Stimulated activated CD8-positive, alpha-beta memory T cell treated with anti-CD3 and anti-CD28 coated beads, Interleukin-2, amount 100 ng/mL, for 1 hour (primary cell): ENCODE data around the gene MOSPD3.
"Not testable (repeated sequence)": the region's sequence is repeated elsewhere in the genome, so short reads cannot be mapped to it uniquely, and the experiment has no call there.

Experiments
- DNase-seq, 2 donors: peaks; one replicate each; pipeline ENCODE4 v3.0.0-alpha.2; 2020; ENCODE audit warnings: low read depth in 2 of 2

The MOSPD3 gene, protein sequence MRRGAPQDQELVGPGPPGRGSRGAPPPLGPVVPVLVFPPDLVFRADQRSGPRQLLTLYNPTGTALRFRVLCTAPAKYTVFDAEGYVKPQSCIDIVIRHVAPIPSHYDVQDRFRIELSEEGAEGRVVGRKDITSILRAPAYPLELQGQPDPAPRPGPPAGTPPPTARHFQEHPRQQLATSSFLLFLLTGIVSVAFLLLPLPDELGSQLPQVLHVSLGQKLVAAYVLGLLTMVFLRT

DNA sequence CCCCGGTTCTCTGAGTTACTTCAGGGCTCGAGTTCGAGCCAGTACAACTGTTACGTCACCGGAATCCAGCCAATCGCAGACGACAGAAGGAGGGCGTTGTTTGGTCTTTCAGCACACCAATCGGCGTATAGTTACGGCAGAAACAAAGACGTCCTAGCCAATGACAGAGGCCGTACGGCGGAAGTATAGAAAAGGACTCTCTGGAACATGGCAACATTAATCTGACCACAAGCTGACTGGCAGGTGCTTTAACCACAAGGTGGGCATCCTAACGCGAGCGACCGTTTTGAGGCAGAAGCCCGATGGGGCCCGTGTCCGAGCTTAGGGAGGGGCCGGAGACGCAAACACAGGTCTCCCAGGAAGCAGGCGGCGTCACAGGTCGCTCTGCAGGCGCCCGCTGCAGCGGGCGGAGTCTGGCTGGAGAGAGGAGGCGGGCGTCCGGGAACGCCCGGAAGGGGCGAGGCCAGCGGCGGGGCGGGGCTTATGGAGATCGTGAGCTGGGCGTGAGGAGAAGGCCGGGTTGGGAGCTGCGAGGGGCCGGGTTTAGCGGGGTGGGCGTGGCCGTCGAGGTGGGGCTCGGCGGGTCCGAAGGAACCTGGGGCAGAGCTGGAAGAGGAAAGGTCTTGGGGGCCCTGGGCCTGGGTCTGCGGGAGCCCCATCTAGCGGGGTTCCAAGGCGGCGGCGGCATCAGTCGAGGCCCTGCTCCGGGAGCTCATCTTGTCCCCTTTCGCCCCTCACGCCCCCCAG, at the start of gene MOSPD3:
Gene MOSPD3, plus strand, starts transcription at position 558 of the 747 bp plus-strand sequence. CDS start 252 bp downstream, outside the sequence.
- peak; percentile 94 to 97 for DNase-seq

DNA sequence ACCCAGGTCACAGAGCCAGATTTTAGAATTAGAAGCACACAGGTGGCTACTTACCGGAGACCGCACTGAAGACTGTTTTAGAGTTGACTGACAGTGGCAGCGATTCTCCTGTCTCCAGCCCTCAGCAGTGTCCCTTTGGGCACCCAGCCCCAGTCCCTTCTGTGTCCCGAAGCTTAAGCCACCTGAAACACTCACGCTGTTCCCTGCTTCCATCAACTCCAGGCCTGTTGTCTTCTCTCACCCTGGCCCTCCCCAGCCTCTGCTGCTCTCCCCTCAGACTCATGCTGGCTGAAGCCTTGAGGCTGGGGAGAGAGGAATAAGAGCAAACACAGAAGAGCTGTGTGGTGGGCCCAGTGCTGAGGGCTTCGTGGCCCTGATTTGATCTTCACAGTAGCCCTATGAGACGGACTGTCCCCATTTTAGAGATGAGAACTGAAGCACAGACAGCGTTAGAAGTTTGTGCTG, 49.2 kb upstream of the MOSPD3 start:
- DNase-seq: no peak

DNA sequence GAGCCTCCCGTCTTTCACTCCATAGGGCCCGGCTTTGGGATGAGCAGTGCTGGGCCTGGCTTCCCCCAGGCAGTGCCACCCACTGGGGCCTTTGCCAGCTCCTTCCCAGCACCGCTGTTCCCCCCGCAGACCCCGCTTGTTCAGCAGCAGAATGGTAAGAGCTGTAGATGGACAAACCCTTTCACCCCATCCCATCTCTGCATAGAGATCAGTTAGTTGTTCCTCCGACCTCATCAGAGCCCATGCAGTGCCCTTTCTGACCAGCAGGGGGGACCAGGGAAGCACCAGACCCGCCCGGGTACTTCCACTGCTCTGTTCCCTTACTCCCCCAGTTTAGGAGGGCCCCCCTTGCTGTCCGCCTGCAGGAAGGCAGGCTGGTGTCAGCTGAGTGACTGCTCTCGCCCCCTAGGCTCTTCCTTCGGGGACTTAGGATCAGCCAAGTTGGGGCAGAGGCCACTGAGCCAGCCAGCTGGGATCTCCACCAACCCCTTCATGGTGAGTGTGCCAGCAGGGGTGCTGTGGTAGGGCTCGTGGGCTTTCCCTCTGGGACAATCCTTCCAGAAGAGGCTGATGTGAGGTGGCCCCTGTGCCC, 48.4 kb upstream of the MOSPD3 start:
- DNase-seq: peak; percentile 71 to 77

DNA sequence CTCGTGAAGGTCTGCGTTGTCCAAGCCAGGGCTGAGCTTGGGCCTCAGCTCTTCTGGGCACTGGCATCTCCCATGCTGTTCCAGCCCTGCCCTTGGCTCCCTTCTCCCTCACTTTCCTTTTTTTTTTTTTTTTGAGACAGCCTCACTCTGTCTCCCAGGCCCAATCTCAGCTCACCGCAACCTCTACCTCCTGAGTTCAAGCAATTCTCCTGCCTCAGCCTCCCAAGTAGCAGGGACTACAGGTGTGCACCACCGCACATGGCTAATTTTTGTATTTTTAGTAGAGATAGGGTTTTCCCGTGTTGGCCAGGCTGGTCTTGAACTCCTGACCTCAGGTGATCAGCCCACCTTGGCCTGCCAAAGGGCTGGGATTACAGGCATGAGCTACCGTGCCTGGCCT, 47.9 kb upstream of the MOSPD3 start:
- not testable (repeated sequence) for DNase-seq

DNA sequence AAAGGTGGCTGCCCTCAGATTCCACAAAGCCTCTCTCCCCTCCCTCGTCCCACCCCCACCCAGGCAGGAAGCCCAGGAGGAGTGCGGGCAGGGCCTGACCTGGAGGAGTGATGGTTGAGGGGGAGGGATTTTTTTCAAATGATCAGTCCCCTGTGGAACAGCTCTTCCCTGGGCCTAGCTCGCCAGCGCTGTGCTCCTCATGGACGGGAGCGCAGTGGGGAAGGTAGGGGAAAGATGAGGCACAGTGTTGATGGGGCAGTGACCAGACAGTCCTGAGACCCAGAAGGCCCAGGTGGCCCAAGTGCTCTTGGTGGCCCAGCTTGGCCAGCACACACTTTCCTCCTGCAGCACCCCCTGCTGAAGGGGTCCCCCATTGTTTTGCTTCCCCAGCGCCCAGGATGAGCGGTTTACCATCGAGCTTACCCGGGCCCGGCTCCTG, 47.2 kb upstream of the MOSPD3 start:
- no peak for DNase-seq

DNA sequence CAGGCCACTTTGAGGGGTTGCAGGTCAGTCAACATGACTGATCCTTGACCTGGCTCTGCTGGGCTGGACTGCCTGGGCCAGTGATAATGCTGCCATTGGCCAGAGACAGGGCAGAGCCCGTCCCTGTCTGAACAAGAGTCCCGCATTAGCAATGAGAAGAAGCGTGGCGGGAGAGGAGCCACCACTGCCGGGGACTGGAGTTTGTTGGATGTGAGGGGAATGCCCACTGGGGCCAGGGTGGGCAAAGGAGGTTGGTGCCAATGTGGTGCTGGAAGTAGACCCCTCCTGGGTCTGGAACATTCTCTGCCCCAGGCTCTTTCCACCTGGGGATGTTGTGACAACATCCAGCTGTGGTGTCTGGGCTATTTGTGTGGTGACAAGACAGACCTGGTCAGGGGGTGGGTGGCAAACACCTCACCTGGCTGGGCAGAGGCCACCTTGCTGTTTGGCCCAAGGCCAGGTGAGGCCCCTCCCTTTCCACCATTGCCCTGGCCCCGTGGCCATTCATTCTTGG, 46.3 kb upstream of the MOSPD3 start:
- DNase-seq: no peak

DNA sequence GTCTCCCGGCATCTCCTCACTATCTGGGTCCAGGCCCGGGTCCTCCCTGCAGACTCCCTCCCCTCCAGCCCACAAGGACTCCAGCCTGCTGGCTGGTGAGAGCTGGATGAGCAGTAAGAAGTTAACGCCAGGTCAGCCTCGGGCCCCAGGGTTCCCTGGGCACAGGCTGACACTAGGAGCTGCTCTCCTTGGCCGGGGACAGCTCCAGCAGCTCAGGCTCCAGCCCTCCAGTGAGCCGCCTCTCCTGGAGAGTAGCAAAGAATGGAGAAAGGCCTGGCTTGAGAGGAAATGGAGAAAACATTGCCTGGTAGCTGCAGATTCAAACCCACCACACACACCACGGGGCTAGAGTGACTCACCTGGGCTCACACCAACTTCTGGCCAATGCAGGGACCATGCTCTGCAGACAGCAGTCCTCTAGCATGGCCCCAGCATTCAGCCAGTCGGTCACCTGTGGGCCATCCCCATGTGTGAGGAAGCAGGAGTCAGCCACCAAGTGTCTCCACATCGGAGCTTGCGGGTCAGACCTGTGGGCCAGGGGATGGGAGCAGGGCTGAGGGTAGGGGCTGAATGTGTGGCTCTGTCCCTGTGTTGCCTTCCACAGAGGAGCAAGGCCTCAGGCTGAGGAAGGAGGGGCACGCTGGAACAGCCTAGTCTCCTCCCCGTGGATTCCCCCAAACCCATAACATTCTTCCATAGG, 45.2 kb upstream of the MOSPD3 start:
- DNase-seq: no peak

DNA sequence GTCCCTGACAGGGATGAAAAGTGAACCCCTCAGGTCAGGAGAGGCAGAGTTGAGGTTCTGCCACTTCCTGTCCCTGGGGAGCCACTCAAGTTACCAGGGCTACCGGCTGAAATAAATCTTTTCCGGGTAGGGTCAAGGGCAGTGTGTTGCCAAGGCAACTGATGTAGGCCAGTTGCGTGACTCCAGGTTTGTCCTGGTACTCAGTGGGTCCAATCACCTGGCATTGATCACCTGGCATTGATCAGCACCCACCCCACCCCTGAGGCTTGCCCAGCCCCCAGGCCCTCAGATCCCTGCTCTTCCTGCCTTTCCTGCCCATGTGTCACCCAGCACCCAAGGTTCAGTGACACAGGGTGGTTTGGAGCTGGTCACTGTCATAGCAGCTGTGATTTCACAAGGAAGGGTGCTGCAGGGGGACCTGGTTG, 44.6 kb upstream of the MOSPD3 start:
- DNase-seq: no peak

DNA sequence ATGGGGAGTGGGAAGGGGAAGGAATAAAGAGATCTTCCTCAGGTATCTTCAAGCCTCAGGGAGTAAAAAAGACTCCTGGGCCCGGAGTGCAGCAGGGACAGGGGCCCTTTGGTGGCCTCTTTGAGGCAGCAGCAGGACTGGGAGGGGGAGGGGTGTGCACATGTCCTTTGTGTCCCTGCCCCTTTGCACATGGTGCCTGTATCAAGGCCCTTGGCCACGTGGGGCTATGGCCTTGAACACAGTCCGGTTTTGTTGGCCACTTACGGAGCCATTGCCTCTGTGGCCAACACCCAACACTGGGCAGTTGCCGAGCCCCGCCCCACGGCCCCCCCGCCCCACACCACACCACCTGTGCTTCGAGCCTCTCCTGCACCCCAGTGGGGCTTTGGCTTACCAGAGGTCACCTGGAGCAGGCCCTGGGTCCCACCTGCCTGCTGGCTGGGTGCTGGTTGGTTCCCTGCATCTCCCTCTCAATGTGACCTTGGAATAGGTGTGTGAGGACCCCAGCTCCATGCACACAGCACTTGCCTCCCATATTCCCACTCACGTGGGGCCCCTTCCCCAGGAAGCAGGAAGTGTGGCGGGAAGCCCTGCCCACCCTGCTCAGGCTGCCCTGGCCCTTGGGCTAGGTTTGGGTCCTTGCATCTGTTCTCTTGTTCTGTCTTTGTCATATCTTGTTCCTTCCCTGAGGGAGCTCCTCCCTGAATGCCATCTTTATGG, 44.0 kb upstream of the MOSPD3 start:
- DNase-seq: no peak

DNA sequence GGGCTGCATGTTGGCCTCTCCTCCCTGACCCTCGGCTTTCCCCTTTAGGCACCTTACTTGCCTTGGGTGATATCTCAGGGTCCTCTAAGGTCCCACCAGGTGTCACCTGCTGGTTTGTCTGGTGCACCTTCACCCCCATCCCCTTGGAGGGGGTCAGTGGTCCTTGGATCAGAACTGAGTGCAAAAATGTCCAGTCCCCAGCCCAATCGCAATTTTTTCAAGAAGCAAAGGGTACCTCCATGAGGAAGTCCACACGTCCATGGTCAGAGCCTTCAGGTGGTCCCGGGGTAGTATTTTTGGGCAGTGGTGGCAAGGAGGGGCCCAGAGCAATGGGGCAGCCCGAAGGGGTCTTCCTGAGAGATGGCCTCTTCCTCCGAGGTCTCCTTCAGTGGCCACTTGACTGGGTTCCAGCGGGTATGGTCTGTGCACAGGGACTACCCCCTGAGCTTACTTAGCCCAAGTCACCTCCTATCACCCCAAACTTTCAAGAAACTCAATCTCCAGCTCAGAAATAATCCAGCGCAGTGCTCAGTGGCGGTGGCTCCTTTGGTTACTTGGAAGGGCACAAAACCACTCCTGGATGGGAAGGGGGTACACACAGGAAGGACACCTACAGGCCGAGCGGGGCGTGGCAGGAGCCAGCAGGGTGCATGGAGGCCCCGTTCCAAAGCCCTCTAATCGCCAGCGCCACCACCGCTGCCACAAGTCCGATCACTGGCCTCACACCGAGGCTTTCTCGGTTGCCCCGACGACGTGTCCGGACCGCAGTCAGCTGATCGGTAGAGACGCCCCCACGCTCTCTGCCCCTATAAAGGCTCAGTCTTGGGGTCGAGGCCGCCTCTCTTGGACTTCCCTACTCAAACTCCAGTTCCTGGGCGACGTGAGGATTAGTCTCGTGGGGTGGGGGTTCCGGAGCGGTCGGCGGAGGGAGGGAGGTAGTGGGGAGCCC, 43.2 kb upstream of the MOSPD3 start:
- DNase-seq: no peak

DNA sequence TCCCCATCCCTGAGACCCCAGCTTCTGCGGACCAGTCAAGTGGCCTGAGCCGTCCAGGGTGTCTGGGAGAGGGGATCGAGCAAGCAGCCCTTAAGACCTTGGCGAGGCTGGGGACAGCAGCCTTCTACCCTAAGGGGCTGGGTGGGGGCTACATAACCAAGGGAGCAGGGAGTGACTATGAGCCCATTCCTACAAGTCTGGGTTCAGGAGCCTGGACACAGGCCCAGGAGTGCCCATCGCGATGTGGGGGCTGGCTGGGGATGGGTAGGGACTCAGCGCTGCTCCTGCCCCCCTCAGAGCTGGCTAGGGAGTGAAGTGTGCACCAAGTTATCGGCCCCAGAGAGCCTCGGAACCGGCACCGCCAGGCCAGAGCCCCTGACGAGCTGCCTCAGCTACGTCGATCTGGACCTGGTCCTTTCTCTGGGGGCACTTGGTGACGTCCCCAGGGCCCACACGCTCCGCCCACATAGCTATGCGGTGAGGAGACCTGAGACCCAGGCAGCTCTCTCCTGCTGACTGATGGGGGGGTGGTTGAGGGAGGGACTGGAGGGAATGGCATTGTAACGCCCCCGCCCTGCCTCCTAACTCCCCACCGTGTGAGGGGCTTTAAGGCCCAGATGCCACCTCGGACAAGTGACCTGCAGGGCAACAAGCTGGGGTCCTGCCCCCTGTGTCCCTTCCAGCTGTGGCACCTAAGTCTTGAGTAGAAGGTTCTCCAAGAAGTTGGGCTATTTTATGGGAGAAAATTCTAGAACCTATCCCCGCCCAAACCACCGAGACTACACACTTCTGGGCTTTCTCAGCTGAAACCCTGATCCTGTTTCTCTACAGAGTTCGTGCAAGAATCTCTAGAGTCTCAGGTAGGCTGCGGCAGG, 41.1 kb upstream of the MOSPD3 start:
- DNase-seq: no peak

DNA sequence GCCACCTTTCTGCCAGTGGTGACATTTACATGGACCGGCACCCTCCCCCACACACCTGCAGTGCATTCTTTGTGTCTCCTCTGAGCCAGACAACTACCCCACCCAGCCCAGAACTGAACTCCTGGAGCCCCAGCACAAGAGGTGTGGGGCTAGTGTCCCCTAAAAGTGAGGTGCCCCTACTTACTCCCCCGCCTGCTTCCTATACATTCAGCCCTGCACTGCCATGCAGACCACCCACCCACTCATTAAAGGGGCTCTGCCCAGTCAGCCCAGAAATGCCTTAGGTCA, 40.6 kb upstream of the MOSPD3 start:
- DNase-seq: no peak

DNA sequence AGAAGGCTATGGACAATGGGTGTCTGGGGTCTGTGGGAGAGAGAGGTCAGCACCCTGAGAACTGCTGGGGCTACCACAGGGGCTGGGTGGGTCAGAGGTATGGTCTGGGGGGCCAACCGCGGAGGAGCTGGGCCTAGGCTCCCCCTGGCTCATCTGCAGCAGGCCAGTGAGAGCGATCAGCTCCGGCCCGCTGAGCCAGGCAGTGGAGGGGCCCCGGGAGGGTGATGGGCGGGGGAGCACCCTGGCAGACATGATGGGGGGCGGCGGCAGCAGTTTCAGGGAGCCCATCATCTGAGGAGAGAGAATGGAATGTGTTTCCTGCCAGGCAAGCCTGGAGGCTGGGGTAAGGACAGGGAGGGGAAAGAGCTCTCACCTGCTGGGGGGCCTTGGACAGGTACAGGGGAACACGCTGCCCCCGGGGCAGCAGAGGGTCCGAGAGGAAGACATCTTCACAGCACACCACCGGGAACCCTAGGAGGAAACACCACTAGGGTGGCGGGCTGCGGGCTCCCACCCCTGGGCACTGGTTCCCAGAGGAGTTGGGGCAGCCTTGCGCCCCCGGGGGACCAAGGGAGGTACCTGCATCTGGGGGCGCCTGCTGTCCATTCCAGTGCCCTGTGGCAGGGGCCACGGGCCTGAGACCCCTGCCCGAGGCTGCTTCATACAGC, 39.9 kb upstream of the MOSPD3 start:
- no peak for DNase-seq

DNA sequence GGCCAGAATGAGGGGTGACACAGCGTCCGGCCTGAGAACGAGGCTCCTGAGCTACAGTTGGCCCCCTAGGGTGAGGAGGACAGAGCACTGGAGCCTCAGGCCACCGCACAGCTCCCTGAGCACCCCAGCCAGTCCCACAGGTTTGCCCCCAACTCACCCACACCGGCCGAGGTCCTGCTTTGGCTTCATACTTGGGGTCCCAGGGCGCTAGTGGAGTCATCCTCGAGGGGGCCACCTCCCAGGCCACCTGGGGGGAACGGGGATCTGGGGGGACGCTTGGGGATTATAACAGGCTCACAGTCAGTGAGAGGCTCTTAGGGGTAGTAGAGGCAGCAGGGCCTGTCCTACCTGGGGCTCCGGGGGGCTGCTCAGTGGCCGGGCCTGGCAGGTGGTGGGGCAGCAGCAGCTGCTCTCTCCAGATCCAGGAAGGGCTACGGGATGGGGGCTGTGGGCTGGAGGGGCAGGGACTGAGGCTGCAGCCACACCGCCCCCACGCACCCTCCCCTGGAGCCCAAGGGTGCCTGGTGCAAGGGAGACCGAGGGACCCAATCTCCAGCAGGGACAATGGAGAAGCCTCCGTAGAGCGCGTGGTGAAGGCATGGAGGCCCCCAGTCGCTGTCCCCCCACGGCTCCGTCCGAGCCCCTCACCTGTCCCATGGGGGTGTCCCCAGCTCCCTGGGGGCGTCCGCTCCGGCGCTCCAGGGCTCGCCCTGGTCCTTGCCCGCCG, 39.2 kb upstream of the MOSPD3 start:
- DNase-seq: no peak

DNA sequence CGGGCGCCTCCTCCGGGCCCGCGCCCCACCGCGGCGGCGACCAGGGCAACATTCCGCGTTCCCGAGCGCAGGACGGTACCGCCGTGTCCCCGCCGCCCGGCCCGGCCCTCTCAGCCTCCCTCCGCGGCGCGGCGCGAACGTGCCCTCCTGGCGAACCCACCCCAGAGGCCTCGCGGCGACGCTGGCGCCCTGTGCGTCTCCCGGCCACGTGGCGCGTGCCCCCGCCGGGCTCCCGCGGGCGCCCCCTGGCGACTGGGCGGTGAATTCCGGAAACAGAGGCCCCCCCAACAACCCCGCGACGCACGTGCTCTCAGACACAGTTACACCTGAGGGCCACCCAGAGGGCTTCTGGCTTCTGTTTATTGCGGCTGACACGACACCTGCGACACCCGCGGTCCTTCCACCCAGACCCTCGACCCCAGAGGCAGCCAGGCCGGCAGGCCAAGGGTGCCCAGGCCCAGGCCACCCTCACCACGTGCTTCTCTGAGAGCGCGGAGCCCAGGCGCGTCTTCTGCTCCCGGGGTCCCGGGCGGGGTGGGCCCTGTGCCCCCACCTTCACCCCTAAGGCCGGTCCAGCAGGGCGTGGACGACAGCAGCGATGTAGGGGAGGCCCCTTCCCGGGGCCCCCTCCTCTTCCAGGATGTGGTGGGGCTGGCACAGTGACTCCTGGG, 38.5 kb upstream of the MOSPD3 start, which contains the start of gene SAP25:
Gene SAP25, minus strand, starts transcription at position 210 of the 671 bp plus-strand sequence. Its CDS starts 158 bp downstream, at position 52.
- no peak for DNase-seq

DNA sequence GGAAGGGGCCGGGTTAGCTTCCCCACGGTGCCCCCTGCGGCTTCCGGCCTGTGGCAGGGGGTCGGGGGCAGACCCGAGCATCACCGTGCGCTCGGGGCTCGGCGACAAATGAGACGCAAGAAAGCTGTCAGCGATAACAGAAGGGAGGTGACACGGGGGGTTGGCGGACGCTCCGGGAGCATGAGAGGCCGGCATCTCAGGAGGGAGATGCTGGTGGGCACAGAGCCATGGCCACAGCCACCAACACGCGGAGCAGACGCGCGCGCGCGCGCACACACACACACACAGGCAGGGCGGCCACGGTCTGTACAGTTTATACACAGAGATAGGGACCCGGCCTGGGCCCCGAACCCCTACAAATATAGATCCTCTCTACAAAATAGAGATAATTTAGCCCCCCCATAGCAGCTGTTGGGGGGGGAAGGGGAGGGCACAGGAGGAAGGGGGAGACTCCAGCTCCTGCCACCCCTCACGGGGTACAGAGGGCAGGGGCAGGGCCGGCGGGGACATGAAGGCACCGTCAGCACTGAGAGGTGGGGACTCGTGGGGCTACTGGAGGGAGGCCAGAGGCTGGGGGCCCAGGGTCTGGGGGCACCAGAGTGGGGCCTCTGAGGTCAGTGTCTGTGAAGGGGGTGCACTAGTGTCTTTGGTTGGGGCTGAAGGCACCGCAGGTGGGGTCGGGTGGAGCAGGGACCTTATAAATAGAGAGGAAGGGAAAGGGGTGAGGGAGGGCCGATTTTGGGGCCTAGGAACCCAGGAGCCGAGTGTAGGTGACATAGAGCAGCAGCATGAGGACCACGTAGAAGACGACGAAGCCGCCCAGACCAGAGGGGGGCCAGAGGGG, 37.8 kb upstream of the MOSPD3 start:
- no peak for DNase-seq
